ENCODE data around the gene AAK1.

GRCh38 chr2:69594341-69594740 lies 49.2 kb downstream of the AAK1 start:
- TF ChIP-seq CTCF (IDR thresholded peaks at IDR 0.05) (no peak), POLR2A (IDR thresholded peaks at IDR 0.05) (no peak)

Data from adrenal gland (tissue), 5 donors.